Hematopoietic multipotent progenitor cell treated with erythropoietin and hydrocortisone succinate and interleukin-3 and kit ligand, for 8 days (in vitro differentiated cells): ENCODE measurements around the gene GTF2A2.
A peak's percentile ranks its signal among the peaks of the same experiment; 100 is the strongest.
"Not testable (repeated sequence)": the region's sequence is repeated elsewhere in the genome, so short reads cannot be mapped to it uniquely, and the experiment has no call there.

Experiments
- DNase-seq: peaks from one replicate; pipeline ENCODE4 v3.0.0-alpha.2; 2015

GTF2A2 gene

GRCh38 chr15:59668556-59668955, 11.2 kb upstream of the GTF2A2 start:
- DNase-seq = no peak

GRCh38 chr15:59662260-59662659, 4.9 kb upstream of the GTF2A2 start:
- no peak for DNase-seq

- DNase-seq = no peak
These were observed 2.1 kb upstream of the GTF2A2 start for GRCh38 chr15:59659366-59659765.

- DNase-seq = no peak
These were observed 365 bp upstream of the GTF2A2 start for GRCh38 chr15:59657635-59658125.

GRCh38 chr15:59654046-59654445, 3.3 kb downstream of the GTF2A2 start:
- DNase-seq = no peak

GRCh38 chr15:59649603-59650002, 7.7 kb downstream of the GTF2A2 start:
- no peak for DNase-seq

GRCh38 chr15:59647085-59647484, 10.2 kb downstream of the GTF2A2 start:
- DNase-seq = no peak

GRCh38 chr15:59646277-59646676, 11.0 kb downstream of the GTF2A2 start:
- DNase-seq = no peak

- DNase-seq = not testable (repeated sequence)
These were observed 11.5 kb downstream of the GTF2A2 start for GRCh38 chr15:59645812-59646211.

GRCh38 chr15:59644756-59645155, 12.6 kb downstream of the GTF2A2 start:
- DNase-seq = no peak

- no peak for DNase-seq
These were observed 15.0 kb downstream of the GTF2A2 start for GRCh38 chr15:59642351-59642750.

GRCh38 chr15:59637507-59637906, 19.8 kb downstream of the GTF2A2 start:
- not testable (repeated sequence) for DNase-seq

- DNase-seq = no peak
These were observed 21.1 kb downstream of the GTF2A2 start for GRCh38 chr15:59636184-59636583.

GRCh38 chr15:59632714-59633113, 24.6 kb downstream of the GTF2A2 start:
- no peak for DNase-seq

- peak; percentile 63 for DNase-seq
These were observed 35.0 kb downstream of the GTF2A2 start for GRCh38 chr15:59622289-59622688.

- DNase-seq = no peak
These were observed 38.9 kb downstream of the GTF2A2 start for GRCh38 chr15:59618406-59618805.

- DNase-seq = no peak
These were observed 40.9 kb downstream of the GTF2A2 start for GRCh38 chr15:59616379-59616778.

GRCh38 chr15:59615661-59616060, 41.7 kb downstream of the GTF2A2 start:
- no peak for DNase-seq

GRCh38 chr15:59614153-59614552, 43.2 kb downstream of the GTF2A2 start:
- DNase-seq = no peak

GRCh38 chr15:59611276-59612260, 45.7 kb downstream of the GTF2A2 start, which contains the start of gene GCNT3:
Gene GCNT3 (plus strand): TSS chr15:59611783. CDS start chr15:59618239, 6,456 bp downstream.
- DNase-seq = no peak

- DNase-seq = no peak
These were observed 47.3 kb downstream of the GTF2A2 start for GRCh38 chr15:59609730-59610712.

GRCh38 chr15:59605994-59606393, 51.3 kb downstream of the GTF2A2 start:
- no peak for DNase-seq

- DNase-seq = no peak
These were observed 58.9 kb downstream of the GTF2A2 start for GRCh38 chr15:59598461-59598860.
